ENCODE data around the gene GBF1.

Gene GBF1

GRCh38 chr10:102424145-102424544, 178.8 kb downstream of the GBF1 start:
- no peak for DNase-seq (ENCODE audit: low read depth in 2 of 2)

- DNase-seq (ENCODE audit: low read depth in 2 of 2): no peak
Measured at GRCh38 chr10:102424916-102425315, 179.6 kb downstream of the GBF1 start.

DNA sequence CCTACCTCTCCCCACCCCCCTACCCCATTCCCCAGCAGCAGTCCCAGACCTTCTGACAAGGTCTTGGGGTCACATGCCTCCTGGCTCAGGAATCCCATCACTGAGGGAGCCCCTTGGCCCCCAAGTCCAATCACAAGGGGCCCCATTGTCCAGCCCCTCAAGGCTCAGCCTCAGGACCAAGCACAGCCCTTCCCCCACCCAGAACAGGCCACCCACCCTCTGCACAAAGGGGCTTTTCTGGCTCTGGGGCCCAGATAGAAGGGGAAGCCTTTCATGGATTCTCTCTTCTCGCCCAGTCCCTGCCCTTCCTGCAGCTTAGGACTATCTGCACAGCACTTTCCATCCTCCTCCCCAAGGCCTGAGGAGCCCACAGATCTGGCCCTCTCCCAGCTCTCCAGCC, 180.1 kb downstream of the GBF1 start:
- no peak for DNase-seq (ENCODE audit: low read depth in 2 of 2)

GRCh38 chr10:102426803-102427287, 181.5 kb downstream of the GBF1 start:
- no peak for DNase-seq (ENCODE audit: low read depth in 2 of 2)

GRCh38 chr10:102429468-102429867, 184.1 kb downstream of the GBF1 start:
- DNase-seq (ENCODE audit: low read depth in 2 of 2): no peak

DNA sequence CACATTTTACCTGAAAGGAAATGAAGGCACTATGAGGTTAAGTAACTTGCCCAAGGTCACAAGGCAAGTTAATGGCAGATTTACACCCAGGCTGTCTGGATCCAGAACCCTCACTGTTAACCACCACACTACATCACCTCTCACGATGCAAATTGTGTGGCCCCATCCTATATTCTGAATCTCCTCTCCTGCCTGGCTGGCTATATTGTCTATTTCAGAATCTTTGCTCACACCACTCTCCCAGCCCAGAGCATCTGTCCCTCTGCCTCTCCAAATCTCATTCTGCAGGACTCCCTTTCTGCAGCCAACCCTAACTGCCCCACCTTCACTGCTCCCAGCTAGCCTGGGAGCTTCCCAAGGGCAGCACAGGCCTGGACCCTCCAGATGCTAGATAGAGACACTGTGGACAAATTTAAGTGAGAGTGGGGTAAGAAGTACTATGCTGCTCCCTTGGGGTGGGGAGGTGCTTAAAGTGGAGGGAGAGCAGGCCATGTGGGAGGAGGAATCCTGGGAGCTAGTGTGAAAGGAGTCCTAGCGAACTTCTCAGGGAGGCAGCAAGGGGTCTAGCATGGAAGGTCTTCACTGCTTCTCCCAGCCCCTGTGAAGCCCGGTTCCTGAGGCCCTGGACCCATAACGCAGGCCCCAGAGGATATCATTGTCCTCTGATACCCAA, 186.3 kb downstream of the GBF1 start:
- DNase-seq (ENCODE audit: low read depth in 2 of 2): no peak
